Measurements from ENCODE around the gene DDIAS.

DDIAS gene

GRCh38 chr11:82873919-82874333, 27.6 kb upstream of the DDIAS start:
- H3K36me3 ChIP-seq (replicated peaks), result no peaks in the 10 kb centered on the region
- no peak for TF ChIP-seq CTCF (IDR thresholded peaks at IDR 0.05; ENCODE audit: low read depth, low read length, missing control alignments)
- H3K4me3 ChIP-seq (ENCODE audit: low read depth, low read length), result no peak overlapping the region
- in situ Hi-C loops (cut with HindIII; ENCODE audit: low pct_ligation_motif_present, low sequenced_read_pairs), result no loop called here
- H3K27ac ChIP-seq, result no peak overlapping the region
- DNase-seq, result no peak
- no peaks in the 10 kb centered on the region for H3K27me3 ChIP-seq (replicated peaks)

- DNase-seq, result no peak
- in situ Hi-C loops (cut with HindIII; ENCODE audit: low pct_ligation_motif_present, low sequenced_read_pairs), result no loop called here
- no peaks in the 10 kb centered on the region for H3K27me3 ChIP-seq (replicated peaks)
Observed at GRCh38 chr11:82874646-82875523, 26.7 kb upstream of the DDIAS start.

GRCh38 chr11:82883853-82884252, 17.7 kb upstream of the DDIAS start:
- in situ Hi-C loops (cut with HindIII; ENCODE audit: low pct_ligation_motif_present, low sequenced_read_pairs), result no loop called here
- Histone ChIP-seq H3K27ac (no peak overlapping the region), H3K36me3 (replicated peaks) (no peaks in the 10 kb centered on the region), H3K4me3 (ENCODE audit: low read depth, low read length) (no peak overlapping the region), H3K27me3 (replicated peaks) (no peaks in the 10 kb centered on the region)
- no peak for DNase-seq
- TF ChIP-seq CTCF (IDR thresholded peaks at IDR 0.05; ENCODE audit: low read depth, low read length, missing control alignments), result no peak

More at GRCh38 chr11:82874646-82875523, 26.7 kb upstream of the DDIAS start:
- no peak for TF ChIP-seq CTCF (IDR thresholded peaks at IDR 0.05; ENCODE audit: low read depth, low read length, missing control alignments)
- no peak overlapping the region for H3K4me3 ChIP-seq (ENCODE audit: low read depth, low read length)
- no peaks in the 10 kb centered on the region for H3K36me3 ChIP-seq (replicated peaks)
- H3K27ac ChIP-seq, result no peak overlapping the region

- Histone ChIP-seq H3K27me3 (replicated peaks) (no peaks in the 10 kb centered on the region), H3K4me3 (ENCODE audit: low read depth, low read length) (no peak overlapping the region), H3K27ac (no peak overlapping the region), H3K36me3 (replicated peaks) (no peaks in the 10 kb centered on the region)
- DNase-seq, result no peak
- no peak for TF ChIP-seq CTCF (IDR thresholded peaks at IDR 0.05; ENCODE audit: low read depth, low read length, missing control alignments)
- in situ Hi-C loops (cut with HindIII; ENCODE audit: low pct_ligation_motif_present, low sequenced_read_pairs), result no loop called here
Observed at GRCh38 chr11:82889133-82890001, 12.2 kb upstream of the DDIAS start.

GRCh38 chr11:82890002-82890341, 11.6 kb upstream of the DDIAS start:
- Histone ChIP-seq H3K27me3 (replicated peaks) (no peaks in the 10 kb centered on the region), H3K27ac (no peak overlapping the region), H3K36me3 (replicated peaks) (no peaks in the 10 kb centered on the region), H3K4me3 (ENCODE audit: low read depth, low read length) (no peak overlapping the region)
- in situ Hi-C loops (cut with HindIII; ENCODE audit: low pct_ligation_motif_present, low sequenced_read_pairs), result no loop called here
- no peak for TF ChIP-seq CTCF (IDR thresholded peaks at IDR 0.05; ENCODE audit: low read depth, low read length, missing control alignments)
- DNase-seq, result no peak

All from brain microvascular endothelial cell (primary cell).